SK-N-MC (cell line): ENCODE data around the gene UTP25.

ENCODE experiments used
- EZH2 ChIP-seq: fragments of 200-600 bp; sonication (generic); IDR thresholded peaks from one replicate; pipeline ENCODE4 v1.6.1; 2017; ENCODE audit warnings: antibody characterized with exemption
- POLR2AphosphoS5 ChIP-seq: IDR thresholded peaks from 2 replicates; pipeline ENCODE4 v1.6.1; 2012; ENCODE audit warnings: mild to moderate bottlenecking, low read depth, low read length, borderline replicate concordance

DNA sequence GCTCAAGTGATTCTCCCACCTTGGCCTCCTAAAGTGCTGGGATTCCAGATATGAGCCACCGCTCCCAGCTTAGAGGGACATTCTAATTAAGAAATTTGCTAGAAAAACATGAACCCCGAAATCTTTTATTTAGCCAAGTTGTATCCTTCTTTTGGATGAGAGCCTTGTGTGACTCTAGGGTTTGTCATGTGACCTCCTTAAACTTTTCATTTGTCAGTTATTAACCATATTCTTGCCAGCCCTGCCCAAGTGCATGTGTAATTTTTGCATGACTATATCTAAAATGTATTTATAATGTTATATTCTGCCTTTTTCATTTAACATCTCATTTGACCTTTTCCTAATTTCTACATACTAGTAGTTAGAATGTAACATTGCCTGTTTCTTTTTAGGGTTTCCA, 1.9 kb downstream of the UTP25 start:
- TF ChIP-seq EZH2 (no peak), POLR2AphosphoS5 (no peak)
